ENCODE results near the gene MYCBPAP. TPM values are rescaled to one million over a fixed set of nuclear protein-coding genes. Genes with fewer than 3 reads are reported as not detected.

Gene MYCBPAP
- polyA plus RNA-seq, 3 donors, result not detected

- no peak overlapping the region for H3K4me3 ChIP-seq (replicated peaks in 1 of 3; ENCODE audit: low read depth in 2 of 3, low read length in 3 of 3)
- H3K27me3 Mint-ChIP-seq (ENCODE audit: low read depth in 3 of 3), result peaks cover 16 to 30% (median 19%) of the 10 kb centered on the region in 3 donors
- WGBS (ENCODE audit: insufficient coverage), result 96% methylated on average over 9 of the region's 9 CpGs
- no peaks in the 10 kb centered on the region for H3K4me1 Mint-ChIP-seq
- no peak overlapping the region for H3K4me2 ChIP-seq (replicated peaks; ENCODE audit: extremely low read depth, low read length, poor library complexity, severe bottlenecking)
- H3K36me3 Mint-ChIP-seq, result no peaks in the 10 kb centered on the region
- H3K27me3 ChIP-seq (ENCODE audit: control insufficient read depth in 2 of 2, insufficient read depth in 2 of 2, low read length in 2 of 2), result no peaks in the 10 kb centered on the region
- H3K36me3 ChIP-seq (replicated peaks in 1 of 2; ENCODE audit: control insufficient read depth in 1 of 2, insufficient read depth in 2 of 2, low read length in 2 of 2), result no peaks in the 10 kb centered on the region
- peaks cover 0 to 1% (median 0%) of the 10 kb centered on the region in 7 donors for H3K9me3 Mint-ChIP-seq
- DNase-seq, result no peak
- no peak overlapping the region for H3K27ac ChIP-seq (ENCODE audit: low read depth in 1 of 2, low read length in 2 of 2)
- no peaks in the 10 kb centered on the region for H3K4me1 ChIP-seq (ENCODE audit: control insufficient read depth in 1 of 2, insufficient read depth in 2 of 2, low read length in 2 of 2)
- H2AFZ ChIP-seq (ENCODE audit: insufficient read depth, low read depth, low read length, poor library complexity, severe bottlenecking), result no peak overlapping the region
- no peak overlapping the region for H3K27ac Mint-ChIP-seq
- no peak overlapping the region for H3K9ac ChIP-seq (ENCODE audit: insufficient read depth, low read length, poor library complexity, severe bottlenecking)
- no peaks in the 10 kb centered on the region for H3K9me3 ChIP-seq (replicated peaks in 1 of 2; ENCODE audit: control insufficient read depth in 1 of 2, insufficient read depth in 1 of 2, low read length in 2 of 2)
- H3K79me2 ChIP-seq (ENCODE audit: insufficient read depth, low read length), result no peaks in the 10 kb centered on the region
- no peaks in the 10 kb centered on the region for H4K20me1 ChIP-seq (ENCODE audit: insufficient read depth, low read length)
- H3K4me3 Mint-ChIP-seq, result no peak overlapping the region
- intact Hi-C loops (cut with micrococcal nuclease), result no loop called here
- no peak for TF ChIP-seq CTCF (IDR thresholded peaks at IDR 0.05)
Observed at GRCh38 chr17:50580646-50581045, 72.4 kb downstream of the MYCBPAP start.

Other genes starting within 250 kb of the MYCBPAP start
- not detected for gene TMEM92, start 234.0 kb upstream of the MYCBPAP start, polyA plus RNA-seq
- gene XYLT2, start 162.3 kb upstream of the MYCBPAP start, polyA plus RNA-seq, result 10 to 100 TPM in 1 of 3 donors, 1 to 10 TPM in 2; 4.4 to 10.2 (median 4.4) TPM
- 10 to 100 TPM; 33.2 to 82.3 (median 75.3) TPM for gene MRPL27, start 135.3 kb upstream of the MYCBPAP start, polyA plus RNA-seq
- under 1 TPM; 0.33 to 0.76 (median 0.43) TPM for gene EME1, start 135.2 kb upstream of the MYCBPAP start, polyA plus RNA-seq
- gene LRRC59, start 110.9 kb upstream of the MYCBPAP start, polyA plus RNA-seq, result 10 to 100 TPM; 36.6 to 48.9 (median 45.7) TPM
- gene ACSF2, start 82.2 kb upstream of the MYCBPAP start, polyA plus RNA-seq, result 10 to 100 TPM in 1 of 3 donors, 1 to 10 TPM in 2; 2.8 to 24.4 (median 5.5) TPM
- not detected for gene CHAD, start 39.6 kb upstream of the MYCBPAP start, polyA plus RNA-seq
- gene RSAD1, start 29.6 kb upstream of the MYCBPAP start, polyA plus RNA-seq, result 10 to 100 TPM; 20.6 to 40.0 (median 21.2) TPM
- not detected for gene EPN3, start 24.3 kb downstream of the MYCBPAP start, polyA plus RNA-seq
- gene SPATA20, start 38.7 kb downstream of the MYCBPAP start, polyA plus RNA-seq, result 10 to 100 TPM in 2 of 3 donors, 1 to 10 TPM in 1; 9.3 to 37.8 (median 12.2) TPM
- gene CACNA1G, start 52.3 kb downstream of the MYCBPAP start, polyA plus RNA-seq, result under 1 TPM in 1 of 3 donors, not detected in 2; 0.03 TPM
- 10 to 100 TPM in 2 of 3 donors, 1 to 10 TPM in 1; 2.7 to 74.5 (median 11.4) TPM for gene ABCC3, start 126.4 kb downstream of the MYCBPAP start, polyA plus RNA-seq
- gene ANKRD40, start 199.5 kb downstream of the MYCBPAP start, polyA plus RNA-seq, result 10 to 100 TPM in 1 of 3 donors, 1 to 10 TPM in 2; 3.4 to 21.8 (median 3.4) TPM
- 10 to 100 TPM; 14.6 to 49.8 (median 17.1) TPM for gene LUC7L3, start 211.2 kb downstream of the MYCBPAP start, polyA plus RNA-seq